GM23338 (cell line): ENCODE measurements around the gene COL6A3. TPM values are rescaled to one million over a fixed set of nuclear protein-coding genes. Genes with fewer than 3 reads are reported as not detected.

Source experiments
- ATAC-seq: fragments of 200-7000 bp; cut with Tn5 transposase; 3 replicates; pipeline ENCODE4 v1.9.1; 2020
- DNase-seq: peaks from one replicate; pipeline ENCODE4 v3.0.0-alpha.2; 2015; ENCODE audit warnings: low spot score
- H2AFZ ChIP-seq: fragments of 200-600 bp; sonication (generic); 2 replicates; pipeline ENCODE4 v1.8.0; 2016; ENCODE audit warnings: antibody characterized with exemption, mild to moderate bottlenecking, moderate library complexity
- H3F3A ChIP-seq: fragments of 200-600 bp; sonication (generic); replicated peaks from 2 replicates; pipeline ENCODE4 v1.8.0; 2017; ENCODE audit warnings: antibody characterized with exemption, mixed run types, low read depth
- H3K27ac ChIP-seq: fragments of 200-600 bp; sonication (generic); 2 replicates; pipeline ENCODE4 v1.6.1; 2016; ENCODE audit warnings: low read depth
- H3K27me3 ChIP-seq: fragments of 200-600 bp; sonication (generic); 2 replicates; pipeline ENCODE4 v1.8.0; 2016; ENCODE audit warnings: mild to moderate bottlenecking, mixed run types, moderate library complexity; ENCODE audit not compliant: insufficient read depth
- H3K36me3 ChIP-seq: fragments of 200-600 bp; sonication (generic); 2 replicates; pipeline ENCODE4 v1.8.0; 2016; ENCODE audit warnings: mild to moderate bottlenecking; ENCODE audit not compliant: insufficient read depth
- H3K4me1 ChIP-seq: fragments of 200-600 bp; sonication (generic); 2 replicates; pipeline ENCODE4 v1.8.0; 2016; ENCODE audit warnings: mild to moderate bottlenecking, moderate library complexity; ENCODE audit not compliant: insufficient read depth
- H3K4me2 ChIP-seq: fragments of 200-600 bp; sonication (generic); 2 replicates; pipeline ENCODE4 v1.7.1; 2017; ENCODE audit warnings: mixed run types
- H3K4me3 ChIP-seq: fragments of 200-600 bp; sonication (generic); 2 replicates; pipeline ENCODE4 v1.6.1; 2016; ENCODE audit warnings: mixed run types
- H3K79me2 ChIP-seq: fragments of 200-600 bp; sonication (generic); replicated peaks from 2 replicates; pipeline ENCODE4 v1.8.0; 2017; ENCODE audit warnings: mild to moderate bottlenecking; ENCODE audit not compliant: insufficient read depth
- H3K9me2 ChIP-seq: fragments of 200-600 bp; sonication (generic); 2 replicates; pipeline ENCODE4 v1.8.0; 2017; ENCODE audit not compliant: insufficient read depth
- H4K20me1 ChIP-seq: fragments of 200-600 bp; sonication (generic); replicated peaks from 2 replicates; pipeline ENCODE4 v1.8.0; 2017; ENCODE audit warnings: mild to moderate bottlenecking; ENCODE audit not compliant: insufficient read depth
- H3K27ac Mint-ChIP-seq: 2 replicates; pipeline ENCODE4 v1.8.0; 2020; ENCODE audit warnings: inconsistent platforms, mild to moderate bottlenecking, moderate library complexity, mixed read lengths
- H3K27me3 Mint-ChIP-seq: 3 replicates; pipeline ENCODE4 v1.8.0; 2022; ENCODE audit warnings: low read depth, mild to moderate bottlenecking, moderate library complexity, mixed read lengths, inconsistent platforms; ENCODE audit not compliant: insufficient read depth, poor library complexity
- H3K36me3 Mint-ChIP-seq: 3 replicates; pipeline ENCODE4 v1.8.0; 2021; ENCODE audit warnings: low read depth, mild to moderate bottlenecking, inconsistent platforms, moderate library complexity, mixed read lengths
- H3K4me1 Mint-ChIP-seq: 3 replicates; pipeline ENCODE4 v1.8.0; 2020; ENCODE audit warnings: mild to moderate bottlenecking, inconsistent platforms, mixed read lengths
- H3K4me3 Mint-ChIP-seq: 3 replicates; pipeline ENCODE4 v1.8.0; 2021; ENCODE audit warnings: moderate library complexity, mild to moderate bottlenecking, inconsistent platforms, mixed read lengths
- H3K9me3 Mint-ChIP-seq: 3 replicates; pipeline ENCODE4 v1.8.0; 2020; ENCODE audit warnings: moderate library complexity, mild to moderate bottlenecking, inconsistent platforms, mixed read lengths
- CREB1 ChIP-seq: fragments of 250-450 bp; sonication (Bioruptor Pico); IDR thresholded peaks from 2 replicates; pipeline ENCODE4 v1.5.0; 2020; ENCODE audit warnings: low read depth, mild to moderate bottlenecking, moderate library complexity
- ETS1 ChIP-seq: IDR thresholded peaks from 2 replicates; pipeline ENCODE4 v1.6.1; 2016; ENCODE audit warnings: antibody characterized with exemption
- EZH2 ChIP-seq: fragments of 200-600 bp; sonication (generic); IDR thresholded peaks from one replicate; pipeline ENCODE4 v1.8.0; 2017; ENCODE audit warnings: antibody characterized with exemption, mild to moderate bottlenecking, low read depth; ENCODE audit not compliant: unreplicated experiment
- EZH2phosphoT487 ChIP-seq: fragments of 200-600 bp; sonication (generic); IDR thresholded peaks from one replicate; pipeline ENCODE4 v1.8.1; 2018; ENCODE audit warnings: antibody characterized with exemption; ENCODE audit not compliant: unreplicated experiment
- JUNB ChIP-seq: IDR thresholded peaks from one replicate; pipeline ENCODE4 v1.6.1; 2016; ENCODE audit warnings: antibody characterized with exemption; ENCODE audit not compliant: unreplicated experiment
- NANOG ChIP-seq: IDR thresholded peaks from 2 replicates; pipeline ENCODE4 v1.6.1; 2016; ENCODE audit warnings: antibody characterized with exemption, borderline replicate concordance
- POLR2AphosphoS5 ChIP-seq: IDR thresholded peaks from 2 replicates; pipeline ENCODE4 v1.6.1; 2016; ENCODE audit warnings: antibody characterized with exemption, low read depth
- STAT1 ChIP-seq: IDR thresholded peaks from one replicate; pipeline ENCODE4 v1.6.1; 2016; ENCODE audit warnings: antibody characterized with exemption; ENCODE audit not compliant: unreplicated experiment
- ZNF114 ChIP-seq: fragments of 250-450 bp; sonication (Bioruptor Pico); IDR thresholded peaks from 2 replicates; pipeline ENCODE4 v1.5.0; 2020; ENCODE audit warnings: mild to moderate bottlenecking, moderate library complexity
- polyA plus RNA-seq: library from polyadenylated mRNA; unstranded; fragments of >200 nt; fragmentation: Nextera tagmentation; extraction: Ambion mirVana; gene quantifications from 2 replicates; pipeline ENCODE4 v1.2.1, GENCODE V29; 2016
- total RNA-seq: library from RNA; depleted of rRNA; stranded (reverse); fragments of >200 nt; shearing (Covaris generic); gene quantifications from 2 replicates; pipeline ENCODE4 v1.2.3, GENCODE V29; 2014
- TF ChIP-seq, protein P1 (sequence below): IDR thresholded peaks from one replicate; pipeline ENCODE4 v1.6.1; 2018; ENCODE audit warnings: antibody characterized with exemption; ENCODE audit not compliant: unreplicated experiment
- TF ChIP-seq, protein P2 (sequence below), 2 experiments: fragments of 200-600 bp in 1 of 2; sonication (generic) in 1 of 2; conservative IDR thresholded peaks; 2 replicates each; pipeline versions ENCODE4 v1.5.1 to v1.6.1; 2016 to 2017; ENCODE audit warnings: antibody characterized with exemption in 2 of 2, low read depth in 2 of 2, mild to moderate bottlenecking in 2 of 2, moderate library complexity in 1 of 2

Gene COL6A3
- total and polyA plus RNA-seq, 2 experiments from 2014 or later: 1.2 to 7.3 TPM

DNA sequence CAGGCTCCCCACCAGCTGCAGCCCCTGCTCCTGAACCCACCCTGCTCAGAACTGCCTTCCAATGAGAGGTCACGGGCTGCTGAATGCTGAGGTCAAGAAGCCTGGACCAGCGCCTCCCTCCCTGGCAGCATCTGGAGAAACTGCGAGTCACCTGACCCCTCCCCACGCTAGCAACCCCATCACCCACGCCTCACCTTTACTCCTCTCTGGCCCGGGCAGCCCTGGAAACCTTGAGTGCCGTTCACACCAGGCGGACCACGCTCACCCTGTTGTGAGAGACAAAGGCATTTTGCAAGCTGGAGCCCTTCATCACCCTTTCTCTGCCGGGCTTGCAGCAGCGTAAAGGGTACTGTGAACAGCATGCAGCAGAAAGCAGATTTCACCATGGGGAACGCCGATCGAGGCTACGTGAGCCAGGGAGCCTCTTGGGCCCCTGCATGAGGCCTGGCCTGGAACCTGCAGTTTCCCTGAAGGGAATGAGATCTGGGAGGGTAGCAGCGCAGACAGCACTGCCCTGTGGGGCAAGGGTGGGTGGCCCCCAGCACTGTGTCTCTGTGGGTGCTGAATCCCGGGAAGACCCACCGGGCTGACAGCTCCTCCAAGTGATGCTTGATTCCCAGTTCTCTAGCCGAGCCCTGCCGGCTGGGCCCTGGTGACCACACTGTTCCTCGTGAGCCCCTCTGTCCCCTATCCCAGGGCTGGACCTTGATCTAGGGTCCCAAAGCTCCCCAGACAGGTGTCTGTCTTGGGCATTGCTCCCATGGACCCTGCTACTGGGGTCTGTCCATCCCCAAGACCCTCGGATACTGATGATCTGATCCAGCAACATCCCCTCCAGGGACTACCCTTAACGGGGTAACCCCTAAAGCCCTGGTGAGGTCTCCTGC, 53.8 kb downstream of the COL6A3 start:
- Mint-ChIP-seq H3K27me3 (peaks cover 9% of the 10 kb centered on the region), H3K27ac (peak overlapping the region; percentile 74), H3K36me3 (no peaks in the 10 kb centered on the region), H3K9me3 (no peaks in the 10 kb centered on the region; the same call in 2 of the 3 replicates), H3K4me3 (no peak overlapping the region; the same call in 2 of the 3 replicates), H3K4me1 (peaks cover 33% of the 10 kb centered on the region)
- Histone ChIP-seq H3K27me3 (no peaks in the 10 kb centered on the region), H4K20me1 (no peaks in the 10 kb centered on the region), H3K4me3 (no peak overlapping the region), H3K9me2 (0 out of 2 replicates have a peak, but pooled peaks cover 3% of the 10 kb centered on the region), H3K4me2 (0 out of 2 replicates have a peak overlapping the region, but pooled peaks have one; percentile 32), H2AFZ (peak overlapping the region; percentile 83), H3K79me2 (no peaks in the 10 kb centered on the region), H3K4me1 (peaks cover 24% of the 10 kb centered on the region; the same call in 1 of the 2 replicates), H3F3A (0 out of 2 replicates have a peak, but pooled peaks cover 4% of the 10 kb centered on the region), H3K36me3 (no peaks in the 10 kb centered on the region), H3K27ac (no peak overlapping the region)
- DNase-seq: peak; percentile 3
- TF ChIP-seq EZH2: no peak
- no peak for TF ChIP-seq STAT1
- TF ChIP-seq JUNB: no peak
- ATAC-seq: peak; percentile 43

GRCh38 chr2:237359518-237359840, 54.5 kb downstream of the COL6A3 start:
- Histone ChIP-seq H3K79me2 (no peaks in the 10 kb centered on the region), H3K4me2 (0 out of 2 replicates have a peak overlapping the region, but pooled peaks have one; percentile 32), H2AFZ (peak overlapping the region; percentile 83), H3K27ac (no peak overlapping the region), H4K20me1 (no peaks in the 10 kb centered on the region), H3K9me2 (0 out of 2 replicates have a peak, but pooled peaks cover 3% of the 10 kb centered on the region), H3K36me3 (no peaks in the 10 kb centered on the region), H3K4me1 (peaks cover 24% of the 10 kb centered on the region; the same call in 1 of the 2 replicates), H3K4me3 (no peak overlapping the region), H3F3A (0 out of 2 replicates have a peak, but pooled peaks cover 4% of the 10 kb centered on the region), H3K27me3 (no peaks in the 10 kb centered on the region)
- H3K27me3 Mint-ChIP-seq: peaks cover 9% of the 10 kb centered on the region
- H3K9me3 Mint-ChIP-seq: no peaks in the 10 kb centered on the region; the same call in 2 of the 3 replicates
- no peak for DNase-seq
- H3K4me3 Mint-ChIP-seq: no peak overlapping the region; the same call in 2 of the 3 replicates
- no peaks in the 10 kb centered on the region for H3K36me3 Mint-ChIP-seq
- TF ChIP-seq, protein P1, sequence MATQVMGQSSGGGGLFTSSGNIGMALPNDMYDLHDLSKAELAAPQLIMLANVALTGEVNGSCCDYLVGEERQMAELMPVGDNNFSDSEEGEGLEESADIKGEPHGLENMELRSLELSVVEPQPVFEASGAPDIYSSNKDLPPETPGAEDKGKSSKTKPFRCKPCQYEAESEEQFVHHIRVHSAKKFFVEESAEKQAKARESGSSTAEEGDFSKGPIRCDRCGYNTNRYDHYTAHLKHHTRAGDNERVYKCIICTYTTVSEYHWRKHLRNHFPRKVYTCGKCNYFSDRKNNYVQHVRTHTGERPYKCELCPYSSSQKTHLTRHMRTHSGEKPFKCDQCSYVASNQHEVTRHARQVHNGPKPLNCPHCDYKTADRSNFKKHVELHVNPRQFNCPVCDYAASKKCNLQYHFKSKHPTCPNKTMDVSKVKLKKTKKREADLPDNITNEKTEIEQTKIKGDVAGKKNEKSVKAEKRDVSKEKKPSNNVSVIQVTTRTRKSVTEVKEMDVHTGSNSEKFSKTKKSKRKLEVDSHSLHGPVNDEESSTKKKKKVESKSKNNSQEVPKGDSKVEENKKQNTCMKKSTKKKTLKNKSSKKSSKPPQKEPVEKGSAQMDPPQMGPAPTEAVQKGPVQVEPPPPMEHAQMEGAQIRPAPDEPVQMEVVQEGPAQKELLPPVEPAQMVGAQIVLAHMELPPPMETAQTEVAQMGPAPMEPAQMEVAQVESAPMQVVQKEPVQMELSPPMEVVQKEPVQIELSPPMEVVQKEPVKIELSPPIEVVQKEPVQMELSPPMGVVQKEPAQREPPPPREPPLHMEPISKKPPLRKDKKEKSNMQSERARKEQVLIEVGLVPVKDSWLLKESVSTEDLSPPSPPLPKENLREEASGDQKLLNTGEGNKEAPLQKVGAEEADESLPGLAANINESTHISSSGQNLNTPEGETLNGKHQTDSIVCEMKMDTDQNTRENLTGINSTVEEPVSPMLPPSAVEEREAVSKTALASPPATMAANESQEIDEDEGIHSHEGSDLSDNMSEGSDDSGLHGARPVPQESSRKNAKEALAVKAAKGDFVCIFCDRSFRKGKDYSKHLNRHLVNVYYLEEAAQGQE: no peak
- no peak for TF ChIP-seq CREB1 (CRISPR knock-in tag)
- TF ChIP-seq EZH2phosphoT487: no peak
- TF ChIP-seq ZNF114 (CRISPR knock-in tag): no peak
- TF ChIP-seq EZH2: no peak
- no peak for TF ChIP-seq NANOG
- TF ChIP-seq POLR2AphosphoS5: no peak
- TF ChIP-seq, protein P2, sequence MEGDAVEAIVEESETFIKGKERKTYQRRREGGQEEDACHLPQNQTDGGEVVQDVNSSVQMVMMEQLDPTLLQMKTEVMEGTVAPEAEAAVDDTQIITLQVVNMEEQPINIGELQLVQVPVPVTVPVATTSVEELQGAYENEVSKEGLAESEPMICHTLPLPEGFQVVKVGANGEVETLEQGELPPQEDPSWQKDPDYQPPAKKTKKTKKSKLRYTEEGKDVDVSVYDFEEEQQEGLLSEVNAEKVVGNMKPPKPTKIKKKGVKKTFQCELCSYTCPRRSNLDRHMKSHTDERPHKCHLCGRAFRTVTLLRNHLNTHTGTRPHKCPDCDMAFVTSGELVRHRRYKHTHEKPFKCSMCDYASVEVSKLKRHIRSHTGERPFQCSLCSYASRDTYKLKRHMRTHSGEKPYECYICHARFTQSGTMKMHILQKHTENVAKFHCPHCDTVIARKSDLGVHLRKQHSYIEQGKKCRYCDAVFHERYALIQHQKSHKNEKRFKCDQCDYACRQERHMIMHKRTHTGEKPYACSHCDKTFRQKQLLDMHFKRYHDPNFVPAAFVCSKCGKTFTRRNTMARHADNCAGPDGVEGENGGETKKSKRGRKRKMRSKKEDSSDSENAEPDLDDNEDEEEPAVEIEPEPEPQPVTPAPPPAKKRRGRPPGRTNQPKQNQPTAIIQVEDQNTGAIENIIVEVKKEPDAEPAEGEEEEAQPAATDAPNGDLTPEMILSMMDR (conservative IDR thresholded peaks at IDR 0.05; ENCODE audit: low read depth in 2 of 2): no peak
- TF ChIP-seq ETS1: no peak
- TF ChIP-seq JUNB: no peak
- ATAC-seq: peak; percentile 22
- H3K4me1 Mint-ChIP-seq: peaks cover 34% of the 10 kb centered on the region
- H3K27ac Mint-ChIP-seq: peak overlapping the region; percentile 74
